Lung (tissue), 12 donors: ENCODE data around the gene POFUT1. TPM values are rescaled to one million over a fixed set of nuclear protein-coding genes. Genes with fewer than 3 reads are reported as not detected.

Source experiments
- ATAC-seq: fragments of 200-7000 bp; cut with Tn5 transposase; one replicate; pipeline ENCODE4 v1.9.1; 2020; ENCODE audit warnings: moderate number of reproducible peaks; ENCODE audit not compliant: insufficient read depth, low FRiP score
- DNase-seq, 3 donors: peaks; one replicate each; pipeline ENCODE4 v3.0.0-alpha.2; 2013 to 2017
- H3K27ac ChIP-seq, 2 donors: one replicate each; pipeline ENCODE4 v1.5.1; 2013; ENCODE audit warnings: mild to moderate bottlenecking in 2 of 2, moderate library complexity in 2 of 2, control low read depth in 1 of 2, inconsistent platforms in 1 of 2, low read depth in 1 of 2, low read length in 1 of 2
- H3K27me3 ChIP-seq, 3 donors: one replicate each; pipeline ENCODE4 v1.5.1; 2013; ENCODE audit warnings: low read length in 2 of 3; ENCODE audit not compliant: control insufficient read depth in 3 of 3, insufficient read depth in 3 of 3
- H3K36me3 ChIP-seq, 4 donors: one replicate each; pipeline ENCODE4 v1.5.1; 2013; ENCODE audit warnings: low read length in 4 of 4, mild to moderate bottlenecking in 1 of 4, moderate library complexity in 1 of 4; ENCODE audit not compliant: control insufficient read depth in 4 of 4, insufficient read depth in 4 of 4
- H3K4me1 ChIP-seq, 5 donors: one replicate each; pipeline ENCODE4 v1.5.1; 2013; ENCODE audit warnings: low read length in 5 of 5, mild to moderate bottlenecking in 2 of 5, moderate library complexity in 1 of 5; ENCODE audit not compliant: control insufficient read depth in 5 of 5, insufficient read depth in 5 of 5
- H3K4me3 ChIP-seq: one replicate; pipeline ENCODE4 v1.5.1; 2013; ENCODE audit warnings: mild to moderate bottlenecking, control low read depth, moderate library complexity
- H3K9ac ChIP-seq, 2 donors: one replicate each; pipeline ENCODE4 v1.5.1; 2013; ENCODE audit warnings: low read length in 2 of 2, control low read depth in 1 of 2; ENCODE audit not compliant: insufficient read depth in 1 of 2
- H3K9me3 ChIP-seq, 4 donors: one replicate each; pipeline ENCODE4 v1.5.1; 2013; ENCODE audit warnings: low read length in 3 of 4, mild to moderate bottlenecking in 1 of 4, moderate library complexity in 1 of 4; ENCODE audit not compliant: control insufficient read depth in 4 of 4, insufficient read depth in 3 of 4
- CTCF ChIP-seq: IDR thresholded peaks from 2 replicates; pipeline ENCODE4 v1.5.1; 2012; ENCODE audit warnings: mild to moderate bottlenecking; ENCODE audit errors: control extremely low read depth, extremely low read depth
- WGBS, 2 donors: extraction: QIAGEN DNeasy Blood & Tissue Kit; methylation state at CpG; one replicate each; pipeline ENCODE4 v1.1.7; 2013; 5-methylcytosine and 5-hydroxymethylcytosine counted together
- polyA plus RNA-seq, 2 donors: library from polyadenylated mRNA; stranded (reverse); fragments of 200-250 nt; gene quantifications; one replicate each; pipeline ENCODE4 v1.2.1, GENCODE V29; 2013
- total RNA-seq, 2 donors: library from RNA; depleted of rRNA in 1 of 2; stranded (reverse); fragments of >200 nt in 1 of 2; gene quantifications; one replicate each; pipeline ENCODE4 v1.2.1, GENCODE V29; 2014 to 2021
- donor health status: control.
- donor health status: control.
- donor health status: Bipolar disorder and iron deficiency.
- donor health status: healthy.
- donor health status: DM: yes; HTN: yes; CAD: no.

POFUT1 gene
- total and polyA plus RNA-seq, 4 donors = 9.0 to 37.1 (median 21.7) TPM

GRCh38 chr20:32213870-32214269 lies 6.2 kb downstream of the POFUT1 start:
- Histone ChIP-seq H3K27ac (no peak overlapping the region), H3K9ac (no peak overlapping the region), H3K4me3 (no peak overlapping the region), H3K9me3 (no peaks in the 10 kb centered on the region), H3K4me1 (peaks cover 0 to 2% (median 0%) of the 10 kb centered on the region in 5 donors), H3K36me3 (peaks cover 18 to 33% (median 21%) of the 10 kb centered on the region in 4 donors), H3K27me3 (no peaks in the 10 kb centered on the region)
- TF ChIP-seq CTCF = no peak
- DNase-seq = no peak
- 97 to 100% methylated on average over 1 of the region's 1 CpG for WGBS, 2 donors
- no peak for ATAC-seq

GRCh38 chr20:32215147-32215546 lies 7.5 kb downstream of the POFUT1 start:
- Histone ChIP-seq H3K27ac (no peak overlapping the region), H3K4me3 (no peak overlapping the region), H3K27me3 (no peaks in the 10 kb centered on the region), H3K4me1 (peaks cover 0 to 2% (median 0%) of the 10 kb centered on the region in 5 donors), H3K9ac (no peak overlapping the region), H3K36me3 (peaks cover 18 to 39% (median 24%) of the 10 kb centered on the region in 4 donors), H3K9me3 (no peaks in the 10 kb centered on the region)
- 89 to 94% methylated on average over 8 of the region's 8 CpGs for WGBS, 2 donors
- DNase-seq (no peak), ATAC-seq (no peak)
- TF ChIP-seq CTCF = no peak

- Histone ChIP-seq H3K9me3 (no peaks in the 10 kb centered on the region), H3K27me3 (no peaks in the 10 kb centered on the region), H3K4me1 (peaks cover 0 to 2% (median 0%) of the 10 kb centered on the region in 5 donors), H3K9ac (no peak overlapping the region), H3K4me3 (no peak overlapping the region), H3K27ac (no peak overlapping the region), H3K36me3 (peaks cover 18 to 37% (median 24%) of the 10 kb centered on the region in 4 donors)
- TF ChIP-seq CTCF = no peak
- DNase-seq = no peak
- no peak for ATAC-seq
- WGBS, 2 donors = 98 to 99% methylated on average over 3 of the region's 3 CpGs
Measured at GRCh38 chr20:32215729-32216128, 8.0 kb downstream of the POFUT1 start.
